Endodermal cell (in vitro differentiated cells): Measurements from ENCODE around the gene ARMC6. TPM values are rescaled to one million over a fixed set of nuclear protein-coding genes. Genes with fewer than 3 reads are reported as not detected.

Experiments
- DNase-seq: peaks from one replicate; pipeline ENCODE4 v3.0.0-alpha.2; 2017
- H3K27ac ChIP-seq: 2 replicates; pipeline ENCODE4 v1.5.1; 2013; ENCODE audit warnings: mild to moderate bottlenecking, low read depth, low read length, moderate library complexity
- H3K27me3 ChIP-seq: 2 replicates; pipeline ENCODE4 v1.6.1; 2013; ENCODE audit warnings: mild to moderate bottlenecking, low read length, moderate library complexity; ENCODE audit not compliant: insufficient read depth, control insufficient read depth, poor library complexity, severe bottlenecking
- H3K36me3 ChIP-seq: 2 replicates; pipeline ENCODE4 v1.7.0; 2013; ENCODE audit warnings: mild to moderate bottlenecking, low read length, moderate library complexity; ENCODE audit not compliant: control insufficient read depth, insufficient read depth
- H3K4me1 ChIP-seq: one replicate; pipeline ENCODE4 v1.7.0; 2013; ENCODE audit warnings: low read length; ENCODE audit not compliant: control insufficient read depth, insufficient read depth
- H3K4me3 ChIP-seq: 2 replicates; pipeline ENCODE4 v1.5.1; 2013; ENCODE audit warnings: mild to moderate bottlenecking, low read length, moderate library complexity
- H3K9ac ChIP-seq: 2 replicates; pipeline ENCODE4 v1.6.1; 2013; ENCODE audit warnings: mild to moderate bottlenecking, low read length, moderate library complexity; ENCODE audit not compliant: poor library complexity, severe bottlenecking; ENCODE audit errors: extremely low read depth
- H3K9me3 ChIP-seq: 2 replicates; pipeline ENCODE4 v1.6.1; 2013; ENCODE audit warnings: mild to moderate bottlenecking, low read length, moderate library complexity; ENCODE audit not compliant: control insufficient read depth
- H3K27ac Mint-ChIP-seq: 2 replicates; pipeline ENCODE4 v1.8.0; 2020; ENCODE audit warnings: mixed read lengths
- H3K27me3 Mint-ChIP-seq: 2 replicates; pipeline ENCODE4 v1.8.0; 2021; ENCODE audit warnings: mild to moderate bottlenecking, mixed read lengths; ENCODE audit not compliant: insufficient read depth
- H3K36me3 Mint-ChIP-seq: 2 replicates; pipeline ENCODE4 v1.8.0; 2020; ENCODE audit warnings: low read depth, mixed read lengths
- H3K4me1 Mint-ChIP-seq: 2 replicates; pipeline ENCODE4 v1.8.0; 2020; ENCODE audit warnings: mixed read lengths
- H3K4me3 Mint-ChIP-seq: 2 replicates; pipeline ENCODE4 v1.8.0; 2020; ENCODE audit warnings: mild to moderate bottlenecking, moderate library complexity, mixed read lengths
- H3K9me3 Mint-ChIP-seq: 2 replicates; pipeline ENCODE4 v1.8.0; 2020; ENCODE audit warnings: mild to moderate bottlenecking, mixed read lengths
- WGBS, 2 experiments: methylation state at CpG; one replicate each; pipeline versions ENCODE4 v1.1.5 to v1.1.7; 2013; ENCODE audit warnings: missing lambda C conversion rate in 2 of 2, mixed read lengths in 1 of 2; ENCODE audit not compliant: insufficient coverage in 1 of 2, insufficient read length in 1 of 2; 5-methylcytosine and 5-hydroxymethylcytosine counted together
- total RNA-seq, 2 donors: library from RNA; stranded (reverse); fragmentation: NEBNext Ultra II Directional in 1 of 2; extraction: Animal tissue kit (Norgen Biotek cat#: 25700) in 1 of 2; gene quantifications; 2 replicates in 1 of 2; 3 replicates in 1 of 2; pipeline ENCODE4 v1.2.1, GENCODE V29; 2021
- TF ChIP-seq, protein P1 (sequence below): fragments of 200-600 bp; sonication (generic); conservative IDR thresholded peaks from 2 replicates; pipeline ENCODE4 v1.5.0; 2021; ENCODE audit warnings: antibody characterized with exemption, mild to moderate bottlenecking

ARMC6 gene
- total RNA-seq, 2 donors from 2014 or later: 26.1 to 37.8 TPM

DNA sequence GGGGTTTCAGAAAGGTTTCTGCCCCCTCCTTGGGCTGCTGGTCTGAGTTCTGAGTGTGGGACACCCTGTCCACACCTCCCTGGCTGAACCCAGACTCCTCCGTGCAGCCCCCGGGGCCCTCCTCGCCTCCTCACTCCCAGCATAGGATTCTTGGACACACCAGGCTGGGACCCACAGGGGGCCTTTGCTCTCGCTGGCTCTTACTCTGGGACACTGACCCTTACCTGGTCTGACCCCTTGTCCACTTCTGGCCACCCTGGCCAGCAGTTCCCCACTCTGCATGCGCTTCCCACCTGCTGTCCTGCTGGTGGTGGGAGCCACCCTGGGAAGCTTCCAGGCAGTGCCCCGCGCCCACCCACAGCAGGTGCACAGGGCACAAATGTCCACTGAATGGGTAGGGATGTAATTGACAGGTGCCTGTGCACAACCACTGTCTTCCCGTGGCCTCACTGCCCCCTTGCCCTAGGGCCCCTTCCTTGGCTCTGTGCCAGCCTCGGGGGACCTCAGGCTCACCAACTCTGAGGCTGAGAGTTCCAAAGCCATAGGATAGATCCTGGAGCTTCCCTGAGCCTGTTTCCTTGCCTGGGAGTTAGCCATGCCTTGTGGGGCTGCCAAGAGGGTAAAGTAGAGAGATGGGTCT lies 23.4 kb downstream of the ARMC6 start:
- Histone ChIP-seq H3K9ac (no peak overlapping the region), H3K9me3 (no peaks in the 10 kb centered on the region), H3K27ac (no peak overlapping the region), H3K4me1 (no peaks in the 10 kb centered on the region), H3K4me3 (no peak overlapping the region), H3K36me3 (peaks cover 66% of the 10 kb centered on the region), H3K27me3 (no peaks in the 10 kb centered on the region)
- no peak for DNase-seq
- TF ChIP-seq, protein P1, sequence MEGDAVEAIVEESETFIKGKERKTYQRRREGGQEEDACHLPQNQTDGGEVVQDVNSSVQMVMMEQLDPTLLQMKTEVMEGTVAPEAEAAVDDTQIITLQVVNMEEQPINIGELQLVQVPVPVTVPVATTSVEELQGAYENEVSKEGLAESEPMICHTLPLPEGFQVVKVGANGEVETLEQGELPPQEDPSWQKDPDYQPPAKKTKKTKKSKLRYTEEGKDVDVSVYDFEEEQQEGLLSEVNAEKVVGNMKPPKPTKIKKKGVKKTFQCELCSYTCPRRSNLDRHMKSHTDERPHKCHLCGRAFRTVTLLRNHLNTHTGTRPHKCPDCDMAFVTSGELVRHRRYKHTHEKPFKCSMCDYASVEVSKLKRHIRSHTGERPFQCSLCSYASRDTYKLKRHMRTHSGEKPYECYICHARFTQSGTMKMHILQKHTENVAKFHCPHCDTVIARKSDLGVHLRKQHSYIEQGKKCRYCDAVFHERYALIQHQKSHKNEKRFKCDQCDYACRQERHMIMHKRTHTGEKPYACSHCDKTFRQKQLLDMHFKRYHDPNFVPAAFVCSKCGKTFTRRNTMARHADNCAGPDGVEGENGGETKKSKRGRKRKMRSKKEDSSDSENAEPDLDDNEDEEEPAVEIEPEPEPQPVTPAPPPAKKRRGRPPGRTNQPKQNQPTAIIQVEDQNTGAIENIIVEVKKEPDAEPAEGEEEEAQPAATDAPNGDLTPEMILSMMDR: no peak
- H3K4me1 Mint-ChIP-seq: no peaks in the 10 kb centered on the region
- H3K27ac Mint-ChIP-seq: no peak overlapping the region
- WGBS, 2 experiments: 91 to 95% methylated on average over 4 to 9 of the region's 9 CpGs
- no peak overlapping the region for H3K4me3 Mint-ChIP-seq
- peaks cover 64% of the 10 kb centered on the region for H3K36me3 Mint-ChIP-seq
- H3K9me3 Mint-ChIP-seq: no peaks in the 10 kb centered on the region
- no peaks in the 10 kb centered on the region for H3K27me3 Mint-ChIP-seq

DNA sequence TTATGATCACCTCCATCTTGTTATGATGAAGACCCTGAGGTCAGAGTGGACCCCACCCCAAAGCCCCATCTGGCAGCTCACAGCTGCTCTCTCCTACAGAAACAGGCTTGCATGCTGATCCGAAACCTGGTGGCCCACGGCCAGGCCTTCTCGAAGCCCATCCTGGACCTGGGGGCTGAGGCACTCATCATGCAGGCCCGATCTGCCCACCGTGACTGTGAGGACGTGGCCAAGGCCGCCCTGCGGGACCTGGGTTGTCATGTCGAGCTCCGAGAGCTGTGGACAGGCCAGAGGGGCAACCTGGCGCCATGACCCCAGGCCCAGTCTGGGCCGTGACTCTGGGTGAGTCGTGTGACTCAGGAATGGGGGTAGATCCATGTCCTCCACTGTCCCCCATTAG lies 23.9 kb downstream of the ARMC6 start:
- Histone ChIP-seq H3K27ac (no peak overlapping the region), H3K4me1 (no peaks in the 10 kb centered on the region), H3K9me3 (no peaks in the 10 kb centered on the region), H3K27me3 (no peaks in the 10 kb centered on the region), H3K36me3 (peaks cover 60% of the 10 kb centered on the region), H3K9ac (no peak overlapping the region), H3K4me3 (no peak overlapping the region)
- no peak overlapping the region for H3K27ac Mint-ChIP-seq
- H3K4me1 Mint-ChIP-seq: no peaks in the 10 kb centered on the region
- WGBS, 2 experiments: 93 to 100% methylated on average over 9 to 13 of the region's 13 CpGs
- no peaks in the 10 kb centered on the region for H3K9me3 Mint-ChIP-seq
- TF ChIP-seq, protein P1: no peak
- no peak for DNase-seq
- H3K4me3 Mint-ChIP-seq: no peak overlapping the region
- H3K27me3 Mint-ChIP-seq: no peaks in the 10 kb centered on the region
- peaks cover 59% of the 10 kb centered on the region for H3K36me3 Mint-ChIP-seq

DNA sequence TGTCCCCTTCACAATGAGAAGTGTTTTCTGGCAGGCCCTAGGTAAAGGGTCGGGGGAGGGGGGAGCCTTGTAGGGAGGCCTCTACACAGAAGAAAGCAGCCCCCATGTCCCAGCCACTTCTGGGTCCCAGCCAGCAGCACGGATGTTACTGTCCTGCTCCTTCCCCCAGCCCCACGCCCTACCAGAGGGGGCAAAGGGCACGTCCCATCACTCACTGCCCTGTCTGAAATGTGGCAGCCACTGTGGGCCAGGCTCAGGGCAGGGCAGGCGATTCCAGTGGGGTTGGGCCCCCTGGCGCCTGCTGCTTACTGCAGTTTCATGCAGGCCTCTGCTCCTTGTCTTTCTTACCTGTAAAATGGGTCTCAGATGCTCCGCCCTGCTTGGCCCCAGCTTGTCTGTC lies 24.3 kb downstream of the ARMC6 start:
- H3K27ac Mint-ChIP-seq: no peak overlapping the region
- no peak overlapping the region for H3K4me3 Mint-ChIP-seq

More for the DNA sequence above, 24.3 kb downstream of the ARMC6 start:
- no peak for DNase-seq
- Histone ChIP-seq H3K9ac (no peak overlapping the region), H3K9me3 (no peaks in the 10 kb centered on the region), H3K4me1 (no peaks in the 10 kb centered on the region), H3K36me3 (peaks cover 57% of the 10 kb centered on the region), H3K4me3 (no peak overlapping the region), H3K27ac (no peak overlapping the region), H3K27me3 (no peaks in the 10 kb centered on the region)
- Mint-ChIP-seq H3K36me3 (peaks cover 55% of the 10 kb centered on the region), H3K4me1 (peaks cover 3% of the 10 kb centered on the region), H3K9me3 (no peaks in the 10 kb centered on the region), H3K27me3 (no peaks in the 10 kb centered on the region)
- 85 to 100% methylated on average over 2 to 7 of the region's 7 CpGs for WGBS, 2 experiments
- TF ChIP-seq, protein P1: no peak
